K562 (cell line): ENCODE data around the gene MRPL40. TPM values are rescaled to one million over a fixed set of nuclear protein-coding genes. Genes with fewer than 3 reads are reported as not detected.

Source experiments
- ARID2 ChIP-seq: fragments of 450-650 bp; IDR thresholded peaks from 2 replicates; pipeline ENCODE4 v1.6.1; 2017; ENCODE audit warnings: antibody characterized with exemption, mild to moderate bottlenecking
- CBX5 ChIP-seq: IDR thresholded peaks from 2 replicates; pipeline ENCODE4 v1.6.1; 2014; ENCODE audit warnings: low read depth, borderline replicate concordance
- FOSL1 ChIP-seq: fragments of 200-800 bp; sonication (Bioruptor generic); conservative IDR thresholded peaks from 2 replicates; pipeline ENCODE4 v1.6.1; 2016; ENCODE audit warnings: missing genetic modification characterization, missing compliant biosample characterization
- LCOR ChIP-seq: sonication (generic); formaldehyde crosslinking; IDR thresholded peaks from 2 replicates; pipeline ENCODE4 v1.8.0; 2022; ENCODE audit warnings: mild to moderate bottlenecking, missing genetic modification reagents
- MAFF ChIP-seq: IDR thresholded peaks from 2 replicates; pipeline ENCODE4 v1.6.1; 2012; ENCODE audit warnings: low read length, improper control_type of control experiment
- MYNN ChIP-seq, 2 experiments: sonication (generic); formaldehyde crosslinking in 1 of 2; IDR thresholded peaks; 2 replicates each; pipeline versions ENCODE4 v1.5.0 to v1.6.1; 2016 to 2020; ENCODE audit warnings: antibody characterized with exemption in 1 of 2, missing genetic modification reagents in 1 of 2
- NFIX ChIP-seq: fragments of 250-450 bp; sonication (Bioruptor Pico); IDR thresholded peaks from 2 replicates; pipeline ENCODE4 v1.4.0; 2020; ENCODE audit warnings: low read depth, mild to moderate bottlenecking, moderate library complexity
- NFRKB ChIP-seq: fragments of 450-650 bp; IDR thresholded peaks from 2 replicates; pipeline ENCODE4 v1.6.1; 2016; ENCODE audit warnings: low read depth
- RBM34 ChIP-seq: fragments of 200-400 bp; formaldehyde crosslinking; IDR thresholded peaks from 2 replicates; pipeline ENCODE4 v1.6.1; 2018; ENCODE audit warnings: low read length, borderline replicate concordance; ENCODE audit not compliant: insufficient read depth
- ZFP36 ChIP-seq: fragments of 150-350 bp; IDR thresholded peaks from 2 replicates; pipeline ENCODE4 v1.6.1; 2018; ENCODE audit warnings: low read length, low read depth; ENCODE audit not compliant: partially characterized antibody
- ZNF239 ChIP-seq: fragments of 250-450 bp; sonication (Bioruptor Pico); IDR thresholded peaks from 2 replicates; pipeline ENCODE4 v1.4.0; 2020; ENCODE audit warnings: mild to moderate bottlenecking
- ZNF584 ChIP-seq: fragments of 200-800 bp; sonication (Bioruptor generic); IDR thresholded peaks from 2 replicates; pipeline ENCODE4 v1.6.1; 2016; ENCODE audit warnings: low read depth, mild to moderate bottlenecking, missing genetic modification characterization, missing compliant biosample characterization
- ZNF76 ChIP-seq: fragments of 250-450 bp; sonication (Bioruptor Pico); IDR thresholded peaks from 2 replicates; pipeline ENCODE4 v1.4.0; 2020; ENCODE audit warnings: mild to moderate bottlenecking, moderate library complexity, borderline replicate concordance
- polyA plus RNA-seq, 8 experiments: library from polyadenylated mRNA; depleted of rRNA in 4 of 8; stranded (reverse) in 5 of 8; unstranded in 3 of 8; fragments of >200 nt; fragmentation: Nextera tagmentation in 2 of 8; fragmentation: Illumina TruSeq in 1 of 8; extraction: Ambion mirVana in 2 of 8; extraction: Trizol in 1 of 8; gene quantifications; 2 replicates each; pipeline versions ENCODE4 v1.2.1 to v1.2.3, GENCODE V29; 2011 to 2014; ENCODE audit warnings: inconsistent platforms in 1 of 8, missing spikeins in 1 of 8
- total RNA-seq, 7 experiments: library from RNA; depleted of rRNA in 6 of 7; stranded (reverse); fragments of >200 nt in 6 of 7; fragmentation: Illumina TruSeq in 2 of 7; extraction: Trizol in 2 of 7; gene quantifications; 2 replicates each; pipeline versions ENCODE4 v1.2.1 to v1.2.3, GENCODE V29; 2011 to 2021; ENCODE audit warnings: low replicate concordance in 1 of 7
- TF ChIP-seq, protein P1 (sequence below): fragments of 250-450 bp; sonication (Bioruptor Pico); IDR thresholded peaks from 2 replicates; pipeline ENCODE4 v1.5.0; 2021; ENCODE audit warnings: mild to moderate bottlenecking, moderate library complexity
- TF ChIP-seq, protein P2 (sequence below): fragments of 450-650 bp; formaldehyde crosslinking; IDR thresholded peaks from 2 replicates; pipeline ENCODE4 v1.4.0; 2022; ENCODE audit warnings: missing genetic modification characterization
- TF ChIP-seq, protein P3 (sequence below): fragments of 250-450 bp; sonication (Bioruptor Pico); IDR thresholded peaks from 2 replicates; pipeline ENCODE4 v1.4.0; 2020; ENCODE audit warnings: borderline replicate concordance
- TF ChIP-seq, protein P4 (sequence below): sonication (generic); formaldehyde crosslinking; IDR thresholded peaks from 2 replicates; pipeline ENCODE4 v1.8.0; 2022; ENCODE audit warnings: mild to moderate bottlenecking, missing genetic modification reagents
- TF ChIP-seq, protein P5 (sequence below): fragments of 450-650 bp; IDR thresholded peaks from one replicate; pipeline ENCODE4 v1.6.1; 2018; ENCODE audit warnings: mild to moderate bottlenecking, moderate library complexity; ENCODE audit not compliant: partially characterized antibody

Gene MRPL40
- total and polyA plus RNA-seq, 9 of the 15 experiments (the other 6 are each of a cell fraction or from before 2014, with no cell fraction given): 132 to 652 (median 208) TPM

DNA sequence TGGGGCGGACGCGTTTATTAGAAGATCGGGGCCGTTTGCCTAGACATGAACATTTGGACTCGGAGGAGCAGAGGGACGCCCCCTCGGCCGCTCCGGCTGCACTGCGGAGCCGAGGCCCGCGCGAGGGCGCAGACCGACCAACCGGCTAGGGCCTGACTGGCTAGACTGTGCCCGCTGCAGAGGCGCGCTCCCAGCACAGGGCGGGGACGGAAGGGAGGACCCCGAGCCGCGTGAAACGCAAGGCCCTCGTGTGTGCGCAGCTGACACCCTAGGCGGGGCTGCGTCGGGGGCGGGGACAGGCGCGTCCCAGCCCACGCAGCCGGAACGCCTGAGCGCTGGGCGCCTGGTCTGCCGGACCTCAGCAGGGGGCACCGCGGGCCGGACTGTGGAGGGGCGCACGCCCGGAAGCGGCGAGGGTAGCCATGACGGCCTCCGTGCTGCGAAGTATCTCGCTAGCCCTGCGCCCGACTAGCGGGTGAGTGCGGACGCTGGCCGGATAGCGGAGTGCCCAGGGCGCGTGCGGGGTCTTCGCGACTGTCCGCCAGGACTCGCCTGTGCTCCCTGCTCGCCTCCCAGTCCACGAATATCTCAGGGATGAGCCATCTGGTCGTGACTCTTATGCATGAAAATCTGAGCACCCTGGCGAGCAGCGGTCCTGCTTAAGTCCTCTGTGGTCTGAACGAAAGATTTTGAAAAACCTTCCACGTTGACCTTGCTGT lies at the start of gene MRPL40 (continued):
- TF ChIP-seq, protein P1, sequence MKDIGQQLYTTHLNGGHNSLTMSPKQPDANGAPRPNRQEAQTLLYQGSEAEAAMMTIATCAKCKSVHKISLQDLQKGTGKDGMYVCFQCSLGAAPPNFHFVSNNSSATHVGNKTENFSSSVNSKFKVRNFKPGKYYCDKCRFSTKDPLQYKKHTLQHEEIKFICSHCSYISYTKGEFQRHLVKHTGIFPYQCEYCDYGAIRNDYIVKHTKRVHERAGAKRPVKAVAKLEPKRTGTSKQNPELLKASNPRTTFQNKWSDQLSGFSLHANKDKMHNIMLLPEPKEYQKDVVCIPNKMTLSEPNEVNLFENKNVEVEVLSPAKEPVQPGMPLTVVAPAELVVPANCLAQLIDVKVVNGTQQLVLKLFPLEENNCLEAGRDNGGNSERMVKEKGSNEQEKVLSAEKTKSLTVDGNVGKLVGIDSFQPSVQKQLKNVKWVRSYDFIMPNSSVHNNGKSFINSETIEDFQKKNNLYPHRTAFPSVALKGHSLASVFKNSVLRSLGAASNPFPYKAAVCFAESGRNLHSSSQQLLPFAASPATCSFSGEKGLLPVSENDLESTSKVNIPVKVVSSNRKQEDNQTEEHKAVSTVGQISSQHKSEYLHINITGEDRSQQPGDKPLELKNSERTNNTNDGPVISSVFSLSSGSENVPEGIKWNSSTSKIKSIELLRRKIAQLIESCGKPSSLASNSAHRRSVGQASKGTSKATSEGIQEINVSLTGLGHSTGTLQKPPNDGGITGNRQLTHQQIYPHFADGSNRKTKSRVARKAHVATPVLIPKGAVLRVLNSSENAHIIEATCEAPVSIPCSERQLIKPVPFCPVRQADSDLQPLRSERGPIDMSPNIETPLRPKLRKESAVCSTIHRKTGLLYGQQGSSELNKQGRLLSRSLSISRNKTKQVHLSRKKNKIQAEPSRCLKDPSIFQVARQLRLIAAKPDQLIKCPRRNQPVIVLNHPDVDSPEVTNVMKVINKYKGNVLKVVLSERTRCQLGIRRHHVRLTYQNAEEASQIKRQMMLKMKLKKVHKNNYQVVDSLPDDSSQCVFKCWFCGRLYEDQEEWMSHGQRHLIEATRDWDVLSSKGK (CRISPR knock-in tag): no peak
- peak; percentile 97; the same call in 1 of the 2 replicates for TF ChIP-seq ZNF76
- TF ChIP-seq, protein P2, sequence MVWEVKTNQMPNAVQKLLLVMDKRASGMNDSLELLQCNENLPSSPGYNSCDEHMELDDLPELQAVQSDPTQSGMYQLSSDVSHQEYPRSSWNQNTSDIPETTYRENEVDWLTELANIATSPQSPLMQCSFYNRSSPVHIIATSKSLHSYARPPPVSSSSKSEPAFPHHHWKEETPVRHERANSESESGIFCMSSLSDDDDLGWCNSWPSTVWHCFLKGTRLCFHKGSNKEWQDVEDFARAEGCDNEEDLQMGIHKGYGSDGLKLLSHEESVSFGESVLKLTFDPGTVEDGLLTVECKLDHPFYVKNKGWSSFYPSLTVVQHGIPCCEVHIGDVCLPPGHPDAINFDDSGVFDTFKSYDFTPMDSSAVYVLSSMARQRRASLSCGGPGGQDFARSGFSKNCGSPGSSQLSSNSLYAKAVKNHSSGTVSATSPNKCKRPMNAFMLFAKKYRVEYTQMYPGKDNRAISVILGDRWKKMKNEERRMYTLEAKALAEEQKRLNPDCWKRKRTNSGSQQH: peak; percentile 97
- no peak for TF ChIP-seq NFRKB
- TF ChIP-seq, protein P3, sequence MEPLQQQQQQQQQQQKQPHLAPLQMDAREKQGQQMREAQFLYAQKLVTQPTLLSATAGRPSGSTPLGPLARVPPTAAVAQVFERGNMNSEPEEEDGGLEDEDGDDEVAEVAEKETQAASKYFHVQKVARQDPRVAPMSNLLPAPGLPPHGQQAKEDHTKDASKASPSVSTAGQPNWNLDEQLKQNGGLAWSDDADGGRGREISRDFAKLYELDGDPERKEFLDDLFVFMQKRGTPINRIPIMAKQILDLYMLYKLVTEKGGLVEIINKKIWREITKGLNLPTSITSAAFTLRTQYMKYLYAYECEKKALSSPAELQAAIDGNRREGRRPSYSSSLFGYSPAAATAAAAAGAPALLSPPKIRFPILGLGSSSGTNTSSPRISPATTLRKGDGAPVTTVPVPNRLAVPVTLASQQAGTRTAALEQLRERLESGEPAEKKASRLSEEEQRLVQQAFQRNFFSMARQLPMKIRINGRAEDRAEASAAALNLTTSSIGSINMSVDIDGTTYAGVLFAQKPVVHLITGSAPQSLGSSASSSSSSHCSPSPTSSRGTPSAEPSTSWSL: peak; percentile 95; the same call in 1 of the 2 replicates
- no peak for TF ChIP-seq ZNF584
- TF ChIP-seq CBX5: no peak
- TF ChIP-seq, protein P4, sequence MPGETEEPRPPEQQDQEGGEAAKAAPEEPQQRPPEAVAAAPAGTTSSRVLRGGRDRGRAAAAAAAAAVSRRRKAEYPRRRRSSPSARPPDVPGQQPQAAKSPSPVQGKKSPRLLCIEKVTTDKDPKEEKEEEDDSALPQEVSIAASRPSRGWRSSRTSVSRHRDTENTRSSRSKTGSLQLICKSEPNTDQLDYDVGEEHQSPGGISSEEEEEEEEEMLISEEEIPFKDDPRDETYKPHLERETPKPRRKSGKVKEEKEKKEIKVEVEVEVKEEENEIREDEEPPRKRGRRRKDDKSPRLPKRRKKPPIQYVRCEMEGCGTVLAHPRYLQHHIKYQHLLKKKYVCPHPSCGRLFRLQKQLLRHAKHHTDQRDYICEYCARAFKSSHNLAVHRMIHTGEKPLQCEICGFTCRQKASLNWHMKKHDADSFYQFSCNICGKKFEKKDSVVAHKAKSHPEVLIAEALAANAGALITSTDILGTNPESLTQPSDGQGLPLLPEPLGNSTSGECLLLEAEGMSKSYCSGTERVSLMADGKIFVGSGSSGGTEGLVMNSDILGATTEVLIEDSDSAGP (CRISPR knock-in tag): no peak
- TF ChIP-seq FOSL1: no peak
- no peak for TF ChIP-seq LCOR (CRISPR knock-in tag)
- peak; percentile 100 for TF ChIP-seq RBM34
- TF ChIP-seq, protein P5, sequence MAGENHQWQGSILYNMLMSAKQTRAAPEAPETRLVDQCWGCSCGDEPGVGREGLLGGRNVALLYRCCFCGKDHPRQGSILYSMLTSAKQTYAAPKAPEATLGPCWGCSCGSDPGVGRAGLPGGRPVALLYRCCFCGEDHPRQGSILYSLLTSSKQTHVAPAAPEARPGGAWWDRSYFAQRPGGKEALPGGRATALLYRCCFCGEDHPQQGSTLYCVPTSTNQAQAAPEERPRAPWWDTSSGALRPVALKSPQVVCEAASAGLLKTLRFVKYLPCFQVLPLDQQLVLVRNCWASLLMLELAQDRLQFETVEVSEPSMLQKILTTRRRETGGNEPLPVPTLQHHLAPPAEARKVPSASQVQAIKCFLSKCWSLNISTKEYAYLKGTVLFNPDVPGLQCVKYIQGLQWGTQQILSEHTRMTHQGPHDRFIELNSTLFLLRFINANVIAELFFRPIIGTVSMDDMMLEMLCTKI: no peak
- peak; percentile 88 for TF ChIP-seq ZNF239 (CRISPR knock-in tag)
- TF ChIP-seq MYNN (IDR thresholded peaks at IDR 0.05): no peak
- TF ChIP-seq MYNN (CRISPR knock-in tag; IDR thresholded peaks at IDR 0.05): no peak
- peak; percentile 80 for TF ChIP-seq ZFP36
- TF ChIP-seq NFIX (CRISPR knock-in tag): no peak
- TF ChIP-seq MAFF: no peak; the same call in 1 of the 2 replicates
- TF ChIP-seq ARID2: no peak
